GM18511 (cell line): ENCODE measurements around the gene ABCC6.
"Not testable (repeated sequence)": the region's sequence is repeated elsewhere in the genome, so short reads cannot be mapped to it uniquely, and the experiment has no call there.

Experiments used
- ATAC-seq: cut with Tn5 transposase; IDR thresholded peaks from one replicate; pipeline ENCODE4 v1.9.1; 2021; ENCODE audit warnings: mild to moderate bottlenecking, moderate library complexity; ENCODE audit not compliant: unreplicated experiment

The ABCC6 gene

GRCh38 chr16:16223662-16224241, 458 bp upstream of the ABCC6 start:
- not testable (repeated sequence) for ATAC-seq

- ATAC-seq, result not testable (repeated sequence)
These were observed 1.9 kb downstream of the ABCC6 start for GRCh38 chr16:16221382-16221781.

GRCh38 chr16:16220449-16220848, 2.8 kb downstream of the ABCC6 start:
- not testable (repeated sequence) for ATAC-seq

GRCh38 chr16:16218787-16219186, 4.5 kb downstream of the ABCC6 start:
- ATAC-seq, result not testable (repeated sequence)

GRCh38 chr16:16218349-16218748, 4.9 kb downstream of the ABCC6 start:
- not testable (repeated sequence) for ATAC-seq

GRCh38 chr16:16213863-16214293, 9.4 kb downstream of the ABCC6 start:
- ATAC-seq, result not testable (repeated sequence)

GRCh38 chr16:16211404-16211803, 11.9 kb downstream of the ABCC6 start:
- ATAC-seq, result not testable (repeated sequence)

- not testable (repeated sequence) for ATAC-seq
These were observed 14.8 kb downstream of the ABCC6 start for GRCh38 chr16:16208461-16208860.

GRCh38 chr16:16207787-16208334, 15.4 kb downstream of the ABCC6 start:
- not testable (repeated sequence) for ATAC-seq

- ATAC-seq, result not testable (repeated sequence)
These were observed 16.1 kb downstream of the ABCC6 start for GRCh38 chr16:16207097-16207786.

- not testable (repeated sequence) for ATAC-seq
These were observed 17.4 kb downstream of the ABCC6 start for GRCh38 chr16:16205864-16206263.

GRCh38 chr16:16204552-16204951, 18.7 kb downstream of the ABCC6 start:
- not testable (repeated sequence) for ATAC-seq

GRCh38 chr16:16203494-16203893, 19.8 kb downstream of the ABCC6 start:
- not testable (repeated sequence) for ATAC-seq

- ATAC-seq, result not testable (repeated sequence)
These were observed 20.7 kb downstream of the ABCC6 start for GRCh38 chr16:16202400-16203143.

GRCh38 chr16:16201880-16202279, 21.4 kb downstream of the ABCC6 start:
- not testable (repeated sequence) for ATAC-seq

- ATAC-seq, result not testable (repeated sequence)
These were observed 22.9 kb downstream of the ABCC6 start for GRCh38 chr16:16200391-16200790.

- not testable (repeated sequence) for ATAC-seq
These were observed 23.9 kb downstream of the ABCC6 start for GRCh38 chr16:16199428-16199827.

- no peak for ATAC-seq
These were observed 25.3 kb downstream of the ABCC6 start for GRCh38 chr16:16197966-16198365.

- ATAC-seq, result no peak
These were observed 26.0 kb downstream of the ABCC6 start for GRCh38 chr16:16197331-16197730.

GRCh38 chr16:16196099-16196498, 27.2 kb downstream of the ABCC6 start:
- no peak for ATAC-seq

GRCh38 chr16:16191493-16192167, 31.7 kb downstream of the ABCC6 start:
- ATAC-seq, result no peak
